Lung (tissue), 12 donors: ENCODE results near the gene PFDN1. TPM values are rescaled to one million over a fixed set of nuclear protein-coding genes. Genes with fewer than 3 reads are reported as not detected.
A peak's percentile ranks its signal among the peaks of the same experiment; 100 is the strongest.

Experiments used
- ATAC-seq: fragments of 200-7000 bp; cut with Tn5 transposase; one replicate; pipeline ENCODE4 v1.9.1; 2020; ENCODE audit warnings: moderate number of reproducible peaks; ENCODE audit not compliant: insufficient read depth, low FRiP score
- DNase-seq, 3 donors: peaks; one replicate each; pipeline ENCODE4 v3.0.0-alpha.2; 2013 to 2017
- H3K27ac ChIP-seq, 2 donors: one replicate each; pipeline ENCODE4 v1.5.1; 2013; ENCODE audit warnings: mild to moderate bottlenecking in 2 of 2, moderate library complexity in 2 of 2, control low read depth in 1 of 2, inconsistent platforms in 1 of 2, low read depth in 1 of 2, low read length in 1 of 2
- H3K27me3 ChIP-seq, 3 donors: one replicate each; pipeline ENCODE4 v1.5.1; 2013; ENCODE audit warnings: low read length in 2 of 3; ENCODE audit not compliant: control insufficient read depth in 3 of 3, insufficient read depth in 3 of 3
- H3K36me3 ChIP-seq, 4 donors: one replicate each; pipeline ENCODE4 v1.5.1; 2013; ENCODE audit warnings: low read length in 4 of 4, mild to moderate bottlenecking in 1 of 4, moderate library complexity in 1 of 4; ENCODE audit not compliant: control insufficient read depth in 4 of 4, insufficient read depth in 4 of 4
- H3K4me1 ChIP-seq, 5 donors: one replicate each; pipeline ENCODE4 v1.5.1; 2013; ENCODE audit warnings: low read length in 5 of 5, mild to moderate bottlenecking in 2 of 5, moderate library complexity in 1 of 5; ENCODE audit not compliant: control insufficient read depth in 5 of 5, insufficient read depth in 5 of 5
- H3K4me3 ChIP-seq: one replicate; pipeline ENCODE4 v1.5.1; 2013; ENCODE audit warnings: mild to moderate bottlenecking, control low read depth, moderate library complexity
- H3K9ac ChIP-seq, 2 donors: one replicate each; pipeline ENCODE4 v1.5.1; 2013; ENCODE audit warnings: low read length in 2 of 2, control low read depth in 1 of 2; ENCODE audit not compliant: insufficient read depth in 1 of 2
- H3K9me3 ChIP-seq, 4 donors: one replicate each; pipeline ENCODE4 v1.5.1; 2013; ENCODE audit warnings: low read length in 3 of 4, mild to moderate bottlenecking in 1 of 4, moderate library complexity in 1 of 4; ENCODE audit not compliant: control insufficient read depth in 4 of 4, insufficient read depth in 3 of 4
- CTCF ChIP-seq: IDR thresholded peaks from 2 replicates; pipeline ENCODE4 v1.5.1; 2012; ENCODE audit warnings: mild to moderate bottlenecking; ENCODE audit errors: control extremely low read depth, extremely low read depth
- WGBS, 2 donors: extraction: QIAGEN DNeasy Blood & Tissue Kit; methylation state at CpG; one replicate each; pipeline ENCODE4 v1.1.7; 2013; 5-methylcytosine and 5-hydroxymethylcytosine counted together
- polyA plus RNA-seq, 2 donors: library from polyadenylated mRNA; stranded (reverse); fragments of 200-250 nt; gene quantifications; one replicate each; pipeline ENCODE4 v1.2.1, GENCODE V29; 2013
- total RNA-seq, 2 donors: library from RNA; depleted of rRNA in 1 of 2; stranded (reverse); fragments of >200 nt in 1 of 2; gene quantifications; one replicate each; pipeline ENCODE4 v1.2.1, GENCODE V29; 2014 to 2021
- donor health status: control.
- donor health status: control.
- donor health status: Bipolar disorder and iron deficiency.
- donor health status: healthy.
- donor health status: DM: yes; HTN: yes; CAD: no.

Gene PFDN1
- total and polyA plus RNA-seq, 4 donors, result 42.0 to 108 (median 51.6) TPM

- Histone ChIP-seq H3K4me1 (peaks cover 0 to 27% (median 17%) of the 10 kb centered on the region in 5 donors), H3K27me3 (no peaks in the 10 kb centered on the region), H3K4me3 (no peak overlapping the region), H3K9ac (no peak overlapping the region), H3K9me3 (peaks cover 0 to 3% (median 0%) of the 10 kb centered on the region in 4 donors), H3K27ac (peak overlapping the region; percentile 49 to 54), H3K36me3 (peaks cover 0 to 23% (median 0%) of the 10 kb centered on the region in 4 donors)
- no peak for TF ChIP-seq CTCF
- DNase-seq (peak; percentile 28 to 66 (median 41)), ATAC-seq (no peak)
- 15 to 50% methylated on average over 6 of the region's 6 CpGs for WGBS, 2 donors
These were observed 39.4 kb upstream of the PFDN1 start for GRCh38 chr5:140342287-140342686.

GRCh38 chr5:140341591-140341990 lies 38.7 kb upstream of the PFDN1 start:
- no peak for TF ChIP-seq CTCF
- H3K27ac ChIP-seq, result peak overlapping the region; percentile 49 to 54
- no peak overlapping the region for H3K4me3 ChIP-seq
- H3K9ac ChIP-seq, result no peak overlapping the region
- ATAC-seq (no peak), DNase-seq (no peak)
- 73 to 83% methylated on average over 5 of the region's 5 CpGs for WGBS, 2 donors
- peaks cover 0 to 27% (median 10%) of the 10 kb centered on the region in 5 donors for H3K4me1 ChIP-seq
- H3K27me3 ChIP-seq, result no peaks in the 10 kb centered on the region
- peaks cover 0 to 25% (median 0%) of the 10 kb centered on the region in 4 donors for H3K36me3 ChIP-seq
- peaks cover 0 to 3% (median 0%) of the 10 kb centered on the region in 4 donors for H3K9me3 ChIP-seq

GRCh38 chr5:140340605-140341121 lies 37.8 kb upstream of the PFDN1 start:
- no peaks in the 10 kb centered on the region for H3K27me3 ChIP-seq
- H3K36me3 ChIP-seq, result peaks cover 0 to 28% (median 0%) of the 10 kb centered on the region in 4 donors
- H3K27ac ChIP-seq, result peak overlapping the region in 1 of 2 donors; percentile 27
- no peak overlapping the region for H3K4me3 ChIP-seq
- H3K9ac ChIP-seq, result no peak overlapping the region
- DNase-seq (no peak), ATAC-seq (no peak)
- H3K9me3 ChIP-seq, result peaks cover 0 to 3% (median 0%) of the 10 kb centered on the region in 4 donors
- H3K4me1 ChIP-seq, result peaks cover 6 to 27% (median 14%) of the 10 kb centered on the region in 5 donors
- no peak for TF ChIP-seq CTCF

GRCh38 chr5:140339636-140340035 lies 36.7 kb upstream of the PFDN1 start:
- DNase-seq (no peak), ATAC-seq (no peak)
- H3K9me3 ChIP-seq, result peaks cover 0 to 3% (median 0%) of the 10 kb centered on the region in 4 donors
- H3K27ac ChIP-seq, result no peak overlapping the region
- peaks cover 0 to 32% (median 0%) of the 10 kb centered on the region in 4 donors for H3K36me3 ChIP-seq
- no peaks in the 10 kb centered on the region for H3K27me3 ChIP-seq
- no peak overlapping the region for H3K9ac ChIP-seq
- peaks cover 4 to 27% (median 7%) of the 10 kb centered on the region in 5 donors for H3K4me1 ChIP-seq
- TF ChIP-seq CTCF, result no peak
- no peak overlapping the region for H3K4me3 ChIP-seq
- WGBS, 2 donors, result 58 to 71% methylated on average over 4 of the region's 4 CpGs
